ENCODE data around the gene FMR1.

Gene FMR1

GRCh38 chrX:147945286-147945685, 33.6 kb downstream of the FMR1 start:
- Mint-ChIP-seq H3K36me3 (ENCODE audit: low read depth) (peaks cover 45% of the 10 kb centered on the region), H3K27ac (no peak overlapping the region), H3K9me3 (no peaks in the 10 kb centered on the region), H3K4me3 (no peak overlapping the region), H3K27me3 (ENCODE audit: low read depth) (no peaks in the 10 kb centered on the region), H3K4me1 (ENCODE audit: low read depth) (no peaks in the 10 kb centered on the region)

- Mint-ChIP-seq H3K27ac (no peak overlapping the region), H3K9me3 (no peaks in the 10 kb centered on the region), H3K4me3 (no peak overlapping the region), H3K4me1 (ENCODE audit: low read depth) (no peaks in the 10 kb centered on the region), H3K27me3 (ENCODE audit: low read depth) (no peaks in the 10 kb centered on the region), H3K36me3 (ENCODE audit: low read depth) (peaks cover 33% of the 10 kb centered on the region)
Measured at GRCh38 chrX:147948531-147948930, 36.8 kb downstream of the FMR1 start.

- H3K4me3 Mint-ChIP-seq, result no peak overlapping the region
- H3K4me1 Mint-ChIP-seq (ENCODE audit: low read depth), result no peaks in the 10 kb centered on the region
- H3K36me3 Mint-ChIP-seq (ENCODE audit: low read depth), result peaks cover 21% of the 10 kb centered on the region
- no peaks in the 10 kb centered on the region for H3K27me3 Mint-ChIP-seq (ENCODE audit: low read depth)
- no peaks in the 10 kb centered on the region for H3K9me3 Mint-ChIP-seq
- H3K27ac Mint-ChIP-seq, result no peak overlapping the region
Measured at GRCh38 chrX:147950352-147950751, 38.6 kb downstream of the FMR1 start.

- H3K9me3 Mint-ChIP-seq, result no peaks in the 10 kb centered on the region
- no peaks in the 10 kb centered on the region for H3K27me3 Mint-ChIP-seq (ENCODE audit: low read depth)
- peaks cover 10% of the 10 kb centered on the region for H3K36me3 Mint-ChIP-seq (ENCODE audit: low read depth)
- H3K27ac Mint-ChIP-seq, result no peak overlapping the region
- H3K4me3 Mint-ChIP-seq, result no peak overlapping the region
- H3K4me1 Mint-ChIP-seq (ENCODE audit: low read depth), result no peaks in the 10 kb centered on the region
Measured at GRCh38 chrX:147953976-147954375, 42.3 kb downstream of the FMR1 start.

- Mint-ChIP-seq H3K4me3 (no peak overlapping the region), H3K27ac (no peak overlapping the region), H3K36me3 (ENCODE audit: low read depth) (peaks cover 1% of the 10 kb centered on the region), H3K4me1 (ENCODE audit: low read depth) (no peaks in the 10 kb centered on the region), H3K9me3 (no peaks in the 10 kb centered on the region), H3K27me3 (ENCODE audit: low read depth) (no peaks in the 10 kb centered on the region)
Measured at GRCh38 chrX:147957291-147957690, 45.6 kb downstream of the FMR1 start.

- no peaks in the 10 kb centered on the region for H3K27me3 Mint-ChIP-seq (ENCODE audit: low read depth)
- no peak overlapping the region for H3K27ac Mint-ChIP-seq
- no peaks in the 10 kb centered on the region for H3K9me3 Mint-ChIP-seq
- H3K36me3 Mint-ChIP-seq (ENCODE audit: low read depth), result peaks cover 1% of the 10 kb centered on the region
- no peak overlapping the region for H3K4me3 Mint-ChIP-seq
- H3K4me1 Mint-ChIP-seq (ENCODE audit: low read depth), result no peaks in the 10 kb centered on the region
Measured at GRCh38 chrX:147958291-147958690, 46.6 kb downstream of the FMR1 start.

- Mint-ChIP-seq H3K27me3 (ENCODE audit: low read depth) (no peaks in the 10 kb centered on the region), H3K27ac (no peak overlapping the region)
Measured at GRCh38 chrX:147960722-147961121, 49.0 kb downstream of the FMR1 start.

GRCh38 chrX:147962476-147962875, 50.8 kb downstream of the FMR1 start:
- H3K27me3 Mint-ChIP-seq (ENCODE audit: low read depth), result no peaks in the 10 kb centered on the region
- no peak overlapping the region for H3K27ac Mint-ChIP-seq

More at GRCh38 chrX:147960722-147961121, 49.0 kb downstream of the FMR1 start:
- no peaks in the 10 kb centered on the region for H3K4me1 Mint-ChIP-seq (ENCODE audit: low read depth)
- H3K36me3 Mint-ChIP-seq (ENCODE audit: low read depth), result peaks cover 1% of the 10 kb centered on the region
- H3K4me3 Mint-ChIP-seq, result no peak overlapping the region
- H3K9me3 Mint-ChIP-seq, result no peaks in the 10 kb centered on the region

GRCh38 chrX:147978931-147979330, 67.2 kb downstream of the FMR1 start:
- H3K27ac Mint-ChIP-seq, result no peak overlapping the region
- no peaks in the 10 kb centered on the region for H3K27me3 Mint-ChIP-seq (ENCODE audit: low read depth)
- no peaks in the 10 kb centered on the region for H3K4me1 Mint-ChIP-seq (ENCODE audit: low read depth)
- H3K4me3 Mint-ChIP-seq, result no peak overlapping the region
- no peaks in the 10 kb centered on the region for H3K36me3 Mint-ChIP-seq (ENCODE audit: low read depth)
- H3K9me3 Mint-ChIP-seq, result peaks cover 10% of the 10 kb centered on the region

More at GRCh38 chrX:147962476-147962875, 50.8 kb downstream of the FMR1 start:
- Mint-ChIP-seq H3K4me1 (ENCODE audit: low read depth) (no peaks in the 10 kb centered on the region), H3K36me3 (ENCODE audit: low read depth) (peaks cover 1% of the 10 kb centered on the region), H3K9me3 (no peaks in the 10 kb centered on the region), H3K4me3 (no peak overlapping the region)

- Mint-ChIP-seq H3K36me3 (ENCODE audit: low read depth) (no peaks in the 10 kb centered on the region), H3K4me3 (no peak within 1 kb of the TSS), H3K4me1 (ENCODE audit: low read depth) (no peaks in the 10 kb centered on the region), H3K27ac (no peak within 1 kb of the TSS), H3K9me3 (peaks cover 10% of the 10 kb centered on the region), H3K27me3 (ENCODE audit: low read depth) (no peaks in the 10 kb centered on the region)
Measured at GRCh38 chrX:147981038-147981752, 69.5 kb downstream of the FMR1 start, which contains the start of gene FMR1NB. FMR1NB (plus strand) TSS chrX:147981337; CDS start chrX:147981403, 66 bp downstream.

Data from T-helper 1 cell treated with Interleukin-12 subunit alpha and Interleukin-12 subunit beta and Interleukin-4 antibody, amounts not matched to agents 30 μg/mL and 1 μg/mL, for 36 hours (primary cell).